ENCODE measurements around the gene TERT.

DNA sequence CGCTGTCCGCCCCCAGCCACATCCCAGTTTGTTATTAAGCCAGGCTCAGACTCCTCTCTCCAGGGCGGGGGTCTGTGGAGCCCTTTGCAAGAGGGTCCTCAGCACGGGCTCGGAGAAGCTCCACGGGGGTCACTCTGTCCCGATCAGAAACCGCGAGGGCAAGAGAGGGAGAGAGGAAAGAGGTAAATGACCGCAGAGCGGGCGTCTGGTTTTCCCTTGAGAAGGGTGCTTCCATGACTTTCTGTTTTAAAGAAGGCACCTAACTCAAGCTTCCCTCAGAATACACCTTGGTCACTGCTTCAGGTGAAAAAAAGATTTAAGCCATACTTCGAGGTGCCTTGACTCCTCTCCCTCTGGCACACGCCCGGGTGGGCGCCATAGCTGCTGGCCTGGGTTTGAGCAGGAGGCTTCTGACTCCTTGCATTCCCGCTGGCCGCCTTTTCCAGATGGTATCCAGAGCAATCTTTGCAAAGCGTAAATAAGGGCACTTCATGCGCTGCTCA lies 5.8 kb upstream of the TERT start:
- TF ChIP-seq, protein P1, sequence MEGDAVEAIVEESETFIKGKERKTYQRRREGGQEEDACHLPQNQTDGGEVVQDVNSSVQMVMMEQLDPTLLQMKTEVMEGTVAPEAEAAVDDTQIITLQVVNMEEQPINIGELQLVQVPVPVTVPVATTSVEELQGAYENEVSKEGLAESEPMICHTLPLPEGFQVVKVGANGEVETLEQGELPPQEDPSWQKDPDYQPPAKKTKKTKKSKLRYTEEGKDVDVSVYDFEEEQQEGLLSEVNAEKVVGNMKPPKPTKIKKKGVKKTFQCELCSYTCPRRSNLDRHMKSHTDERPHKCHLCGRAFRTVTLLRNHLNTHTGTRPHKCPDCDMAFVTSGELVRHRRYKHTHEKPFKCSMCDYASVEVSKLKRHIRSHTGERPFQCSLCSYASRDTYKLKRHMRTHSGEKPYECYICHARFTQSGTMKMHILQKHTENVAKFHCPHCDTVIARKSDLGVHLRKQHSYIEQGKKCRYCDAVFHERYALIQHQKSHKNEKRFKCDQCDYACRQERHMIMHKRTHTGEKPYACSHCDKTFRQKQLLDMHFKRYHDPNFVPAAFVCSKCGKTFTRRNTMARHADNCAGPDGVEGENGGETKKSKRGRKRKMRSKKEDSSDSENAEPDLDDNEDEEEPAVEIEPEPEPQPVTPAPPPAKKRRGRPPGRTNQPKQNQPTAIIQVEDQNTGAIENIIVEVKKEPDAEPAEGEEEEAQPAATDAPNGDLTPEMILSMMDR (IDR thresholded peaks at IDR 0.05; ENCODE audit: low read depth, low read length) = no peak
- TF ChIP-seq EZH2phosphoT487 (IDR thresholded peaks at IDR 0.05; ENCODE audit: low read depth) = no peak
